ENCODE data around the gene SGTA.

- TF ChIP-seq CTCF (IDR thresholded peaks at IDR 0.05) (no peak), POLR2A (IDR thresholded peaks at IDR 0.05) (no peak)
Observed at GRCh38 chr19:2802826-2803225, 19.8 kb upstream of the SGTA start.
